D341Med (cell line): ENCODE results near the gene SLC15A1.
"Not testable (repeated sequence)": the region's sequence is repeated elsewhere in the genome, so short reads cannot be mapped to it uniquely, and the experiment has no call there.

ENCODE experiments used
- DNase-seq: peaks from one replicate; pipeline ENCODE4 v3.0.0; 2012; ENCODE audit warnings: low spot score

SLC15A1 gene

DNA sequence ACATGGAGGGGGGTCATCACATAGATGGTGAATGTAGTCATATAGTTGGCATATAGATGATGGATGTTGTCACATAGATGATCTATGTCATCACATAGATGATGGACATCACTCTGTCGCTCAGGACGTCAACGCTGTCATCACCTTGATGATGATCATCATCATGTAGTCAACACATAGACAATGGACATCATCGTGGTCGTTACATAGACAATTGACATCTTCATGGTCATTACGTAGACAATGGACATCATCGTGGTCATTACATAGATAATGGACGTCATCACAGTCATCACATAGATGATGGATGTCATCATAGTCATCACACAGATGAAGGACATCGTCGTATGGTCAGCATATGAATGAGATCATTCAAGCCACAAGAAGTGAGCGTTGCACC, 28.6 kb upstream of the SLC15A1 start:
- no peak for DNase-seq

DNA sequence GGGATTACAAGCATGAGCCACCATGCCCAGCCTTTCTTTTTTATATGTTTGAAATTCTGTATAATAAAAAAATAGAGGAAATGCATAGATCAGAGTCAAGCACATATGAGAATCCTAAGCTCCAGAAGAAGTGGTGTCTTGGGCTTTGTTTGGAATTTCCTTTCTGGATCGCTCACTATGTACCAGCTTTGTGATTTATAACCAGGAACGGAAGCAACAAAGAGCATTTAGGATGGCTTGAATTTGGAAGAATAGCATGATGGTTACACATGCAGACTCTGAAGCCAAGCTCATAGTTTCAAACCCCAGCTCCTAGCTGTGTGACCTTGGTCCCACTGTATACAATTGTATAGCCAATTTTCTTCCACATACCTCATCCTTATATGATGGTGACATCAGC, 28.0 kb upstream of the SLC15A1 start:
- DNase-seq: no peak

DNA sequence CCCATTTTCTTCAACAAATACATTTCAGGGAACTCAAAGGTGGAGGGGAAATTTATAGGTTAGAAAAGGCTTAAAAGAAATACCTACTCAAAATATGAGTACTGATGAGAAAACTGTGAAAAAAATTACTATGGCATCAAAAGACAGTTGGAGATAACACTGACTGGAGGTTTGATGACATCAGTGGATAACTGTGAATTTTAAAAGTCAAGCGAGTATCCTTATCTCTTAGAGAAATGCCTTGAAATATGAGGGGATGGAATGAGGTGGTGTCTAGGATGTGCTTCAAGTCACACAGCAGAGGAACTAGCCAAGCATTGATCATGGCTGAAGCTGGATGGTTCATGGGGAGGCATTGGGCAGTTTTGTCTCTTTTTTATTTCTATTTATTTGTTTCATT, 27.2 kb upstream of the SLC15A1 start:
- DNase-seq: no peak

DNA sequence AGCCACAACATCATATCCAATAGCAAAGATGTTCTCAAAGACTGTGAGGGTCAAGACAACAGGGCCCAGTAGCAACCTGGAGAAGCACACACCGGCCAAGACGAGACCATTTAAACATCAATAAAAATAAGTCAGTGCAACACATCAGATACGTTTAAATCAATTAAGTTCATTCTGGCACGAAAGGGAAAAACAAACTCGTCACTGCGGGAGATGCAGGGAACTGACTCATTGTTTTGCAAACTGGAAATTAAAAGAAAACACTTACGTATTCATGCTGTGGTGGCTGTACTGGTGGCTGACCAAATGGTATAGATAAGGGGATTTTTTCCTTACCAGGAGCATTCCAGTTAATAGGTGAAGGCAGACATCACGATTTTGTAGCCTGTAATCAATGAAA, 26.3 kb upstream of the SLC15A1 start:
- no peak for DNase-seq

DNA sequence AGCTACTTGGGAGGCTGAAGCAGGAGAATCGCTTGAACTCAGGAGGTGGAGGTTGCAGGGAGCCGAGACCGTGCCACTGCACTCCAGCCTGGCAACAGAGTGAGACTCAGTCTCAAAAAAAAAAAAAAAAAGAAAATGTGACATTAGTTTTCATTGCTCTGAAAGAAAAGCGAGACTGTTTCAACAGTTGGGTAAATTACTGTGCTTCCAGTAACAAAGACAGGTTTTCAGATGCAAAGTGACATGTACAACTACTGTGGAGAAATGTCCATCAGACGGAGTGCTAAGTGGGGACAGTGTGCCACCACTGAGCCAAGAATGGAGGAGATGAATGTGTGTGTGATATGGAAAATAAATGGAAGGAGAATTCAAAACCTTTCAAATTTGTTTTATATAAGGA, 24.2 kb upstream of the SLC15A1 start:
- no peak for DNase-seq

DNA sequence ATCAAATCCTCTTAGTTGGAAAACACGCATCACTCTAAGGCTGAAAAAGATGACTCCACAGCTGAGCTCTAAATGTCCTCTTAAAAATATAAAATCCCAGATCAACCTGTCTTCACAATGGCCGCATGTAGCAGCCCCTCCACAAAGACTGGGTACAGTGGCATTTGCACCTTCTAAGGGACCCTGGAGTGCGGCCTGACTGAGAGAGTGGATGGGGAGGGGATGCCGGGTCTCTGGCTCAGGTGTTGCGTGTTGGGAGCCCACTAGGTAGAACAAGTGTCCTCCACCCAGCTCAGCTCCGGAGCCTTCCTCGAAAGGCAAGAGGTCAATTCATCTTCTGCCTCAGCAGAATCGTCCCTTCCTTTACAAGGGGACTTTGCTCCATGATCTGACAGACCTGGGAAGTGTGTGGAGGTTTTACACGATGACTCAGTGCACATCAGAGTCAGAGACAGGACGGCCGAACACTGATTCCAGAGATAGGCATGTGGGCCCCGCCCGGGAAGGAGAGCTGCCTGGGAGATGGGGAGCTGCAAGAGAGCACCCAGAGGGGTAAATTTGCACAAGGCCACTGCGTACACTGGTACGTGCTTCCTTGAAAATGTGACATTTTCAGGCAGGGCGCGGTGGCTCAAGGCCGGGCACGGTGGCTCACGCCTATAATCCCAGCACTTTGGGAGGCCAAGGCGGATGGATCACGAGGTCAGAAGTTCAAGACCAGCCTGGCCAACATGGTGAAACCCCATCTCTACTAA, 23.5 kb upstream of the SLC15A1 start:
- DNase-seq: no peak

DNA sequence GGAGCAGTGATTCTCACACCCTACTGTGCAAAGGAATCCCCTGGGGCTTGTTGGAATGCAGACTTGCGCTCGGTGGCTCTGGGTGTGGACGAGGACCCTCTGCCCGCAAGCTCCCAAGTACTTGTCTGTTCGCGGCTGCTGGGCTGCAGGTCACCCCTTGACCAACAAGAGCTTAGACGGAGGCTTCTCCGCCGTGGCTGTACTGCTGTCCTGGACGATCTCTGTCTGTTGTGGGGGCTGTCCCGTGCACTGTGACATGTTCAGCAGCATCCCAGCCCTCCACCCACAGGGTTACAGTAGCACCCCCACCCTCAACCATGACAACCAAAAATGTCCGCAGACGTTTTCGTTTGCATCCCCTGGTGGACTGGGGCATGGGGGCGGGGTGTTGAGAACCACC, 22.9 kb upstream of the SLC15A1 start:
- no peak for DNase-seq

DNA sequence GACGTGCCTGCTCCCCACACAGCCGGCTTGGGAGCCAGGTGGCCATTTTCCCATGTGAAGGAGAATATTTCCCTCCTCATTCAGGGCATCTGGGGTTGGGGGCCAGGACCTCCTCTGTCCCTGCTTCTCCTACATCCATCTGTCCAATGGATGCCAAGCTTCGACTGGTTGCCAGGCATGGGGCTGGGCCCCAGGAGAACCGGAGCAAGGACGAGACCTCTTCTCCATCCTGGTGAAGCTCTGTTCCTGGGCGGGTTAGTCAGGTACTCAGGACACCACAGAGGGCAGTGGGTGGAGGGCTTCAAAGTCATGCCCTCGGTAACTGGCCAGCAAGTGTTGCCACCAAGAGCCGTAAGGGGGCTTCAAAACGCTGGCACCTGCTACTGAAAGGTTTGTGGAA, 22.3 kb upstream of the SLC15A1 start:
- no peak for DNase-seq

DNA sequence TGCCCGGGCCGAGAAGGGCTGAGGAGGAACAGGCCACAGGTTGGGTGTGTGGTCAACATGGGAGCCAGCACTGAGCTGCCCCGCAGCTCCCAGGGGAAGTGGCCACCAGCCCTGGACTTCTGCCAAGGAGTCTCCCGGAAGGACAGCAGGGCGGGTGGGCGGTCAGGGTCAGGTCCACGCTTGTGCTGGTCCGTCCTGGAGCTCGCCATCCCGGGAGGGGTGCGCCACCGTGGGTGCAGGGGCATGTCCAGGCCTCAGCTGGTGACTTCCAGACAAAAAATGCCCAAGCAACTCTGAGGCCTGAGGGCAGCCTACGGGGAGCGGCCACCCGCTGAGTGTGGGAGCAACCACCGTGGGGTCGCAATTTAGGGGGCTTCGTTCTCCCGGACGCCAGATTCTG, 21.4 kb upstream of the SLC15A1 start:
- DNase-seq: no peak

DNA sequence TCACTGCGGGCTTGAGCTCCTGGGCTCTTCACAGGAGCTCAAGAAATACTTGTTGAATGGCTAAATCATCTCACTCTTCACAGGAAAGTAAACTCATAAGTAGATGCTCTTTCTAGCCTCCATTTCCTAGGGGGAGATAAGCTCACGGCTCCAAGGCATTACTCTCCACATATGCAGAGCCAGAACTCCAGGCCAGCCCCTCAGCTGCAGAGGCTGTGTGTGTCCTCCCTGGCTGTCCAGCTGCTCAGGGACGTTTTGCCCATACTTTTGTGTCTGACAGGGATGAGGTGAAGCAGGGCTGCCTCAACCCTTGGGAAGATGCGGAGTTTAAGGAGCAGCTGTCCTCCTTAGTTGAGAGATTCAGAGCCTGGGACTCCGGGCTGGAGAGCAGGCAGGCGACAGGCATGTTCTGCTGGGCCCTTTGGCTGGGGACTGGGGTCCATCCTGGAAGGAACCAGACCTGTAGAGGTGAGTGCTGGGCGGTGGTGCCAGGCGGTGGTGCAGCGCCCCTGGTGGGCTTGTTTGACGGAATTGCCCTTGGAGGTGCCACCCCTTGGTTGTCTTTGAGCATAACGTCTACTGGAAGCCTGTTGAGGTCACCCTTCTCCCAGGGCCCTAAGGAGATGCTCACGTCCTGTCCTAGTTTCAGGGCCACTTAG, 20.5 kb upstream of the SLC15A1 start:
- no peak for DNase-seq

DNA sequence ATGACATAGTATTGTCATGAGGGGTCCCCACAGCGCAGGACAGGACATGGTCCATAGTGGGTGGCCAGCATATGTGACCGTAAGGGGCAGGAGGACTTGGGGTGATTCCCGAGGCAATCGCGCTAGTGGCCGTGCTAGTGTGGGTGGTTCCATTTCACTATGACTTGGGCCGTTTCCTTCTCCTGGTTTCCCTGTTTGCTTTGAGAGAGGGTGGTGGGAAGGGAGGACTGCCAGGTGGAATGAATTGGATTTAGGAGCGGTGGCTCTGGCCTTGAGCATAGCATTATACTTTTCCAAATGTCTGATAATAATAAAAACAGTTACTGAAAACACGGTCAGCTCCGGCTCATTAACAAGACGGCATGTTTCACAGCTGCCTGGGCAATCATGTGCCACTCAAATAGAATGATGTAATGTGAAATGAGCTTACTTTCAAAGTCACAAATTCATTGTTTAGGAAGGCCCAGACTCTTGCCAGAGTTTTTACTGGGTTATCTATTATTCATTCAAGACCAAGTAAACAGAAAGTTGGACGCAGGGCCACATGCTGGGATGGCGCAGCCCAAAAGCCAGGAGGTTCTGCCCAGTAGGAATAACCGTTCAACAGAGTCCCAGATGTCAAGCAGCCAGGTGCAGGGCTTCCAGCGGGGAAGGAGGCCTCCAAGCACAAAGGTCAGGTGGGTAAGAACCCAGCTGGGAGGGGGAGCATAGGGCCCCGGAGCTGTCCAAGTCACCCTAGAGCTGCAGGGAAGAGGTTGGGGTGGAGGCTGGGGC, 19.6 kb upstream of the SLC15A1 start:
- no peak for DNase-seq

DNA sequence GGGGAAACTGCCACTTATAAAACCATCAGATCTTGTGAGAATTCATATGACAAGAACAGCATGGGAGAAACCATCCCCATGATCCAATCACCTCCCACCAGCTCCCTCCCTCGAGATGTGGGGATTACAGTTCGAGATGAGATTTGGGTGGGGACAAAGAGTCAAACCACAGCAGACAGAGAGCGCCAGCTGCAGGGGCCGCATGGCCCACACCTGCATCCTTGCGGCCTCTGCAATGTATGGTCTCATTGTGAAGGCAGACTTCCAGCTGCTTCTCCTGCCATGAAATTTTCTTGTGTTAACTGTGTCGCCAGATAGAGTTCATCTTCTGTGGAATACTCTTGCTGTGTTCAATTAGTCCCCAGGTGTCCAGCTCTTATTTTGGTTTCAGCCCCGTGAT, 17.3 kb upstream of the SLC15A1 start:
- DNase-seq: no peak

DNA sequence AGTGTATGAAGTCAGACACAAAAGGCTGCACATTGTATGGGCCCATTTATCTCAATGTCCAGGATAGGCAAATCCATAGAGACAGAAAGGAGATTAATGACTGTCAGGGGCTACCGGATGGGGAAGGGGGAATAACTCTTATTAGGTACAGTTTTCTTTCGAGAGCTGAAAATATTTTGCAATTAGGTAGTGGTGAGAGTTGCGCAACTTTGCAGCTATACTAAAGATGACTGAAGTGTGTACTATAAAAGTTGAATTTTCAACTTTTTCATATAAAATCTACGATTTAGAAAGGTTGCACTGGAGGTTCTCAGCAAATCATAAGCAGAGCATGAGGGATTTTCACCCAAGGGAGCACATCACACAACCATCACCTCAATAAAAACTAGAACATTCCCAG, 16.1 kb upstream of the SLC15A1 start:
- DNase-seq: no peak

DNA sequence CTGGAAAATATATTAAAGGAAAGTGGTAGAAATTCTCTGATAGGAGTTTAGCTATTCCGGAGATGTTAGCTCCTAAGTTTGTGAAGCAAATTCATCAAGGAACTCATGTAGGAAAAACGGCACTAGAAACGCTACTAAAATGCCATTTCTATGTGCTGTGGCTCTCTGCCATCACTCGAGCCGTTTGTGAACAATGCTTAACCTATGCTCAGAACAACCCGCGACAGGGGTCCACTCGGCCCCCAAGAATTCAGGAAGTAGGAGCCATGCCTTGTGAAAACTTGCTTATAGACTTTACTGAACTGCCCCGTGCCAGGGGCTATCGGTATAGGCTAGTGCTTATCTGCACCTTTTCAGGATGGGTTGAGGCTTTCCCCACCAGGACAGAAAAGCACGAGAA, 14.2 kb upstream of the SLC15A1 start:
- no peak for DNase-seq

DNA sequence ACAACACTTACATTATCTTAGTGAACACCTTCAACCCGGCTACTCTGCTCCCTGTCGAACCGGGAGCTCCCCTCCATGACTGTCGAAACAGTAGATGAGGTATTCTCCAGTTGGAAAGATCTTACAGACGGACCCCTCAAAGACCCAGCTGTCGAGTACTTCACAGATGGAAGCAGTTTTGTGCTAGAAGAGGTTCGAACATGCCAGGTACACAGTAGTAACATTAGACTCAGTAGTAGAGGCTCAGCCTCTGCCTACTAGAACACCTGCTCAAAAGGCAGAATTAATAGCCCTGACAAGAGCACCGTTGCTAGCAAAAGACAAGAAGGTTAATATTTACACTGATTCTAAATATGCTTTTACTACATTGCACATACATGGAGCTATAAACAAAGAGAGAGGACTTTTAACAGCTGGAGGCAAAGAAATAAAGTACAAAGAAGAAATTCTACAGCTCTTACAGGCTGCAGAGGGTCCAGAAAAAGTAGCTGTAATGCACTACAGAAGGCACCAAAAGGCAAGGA, 13.6 kb upstream of the SLC15A1 start:
- no peak for DNase-seq

DNA sequence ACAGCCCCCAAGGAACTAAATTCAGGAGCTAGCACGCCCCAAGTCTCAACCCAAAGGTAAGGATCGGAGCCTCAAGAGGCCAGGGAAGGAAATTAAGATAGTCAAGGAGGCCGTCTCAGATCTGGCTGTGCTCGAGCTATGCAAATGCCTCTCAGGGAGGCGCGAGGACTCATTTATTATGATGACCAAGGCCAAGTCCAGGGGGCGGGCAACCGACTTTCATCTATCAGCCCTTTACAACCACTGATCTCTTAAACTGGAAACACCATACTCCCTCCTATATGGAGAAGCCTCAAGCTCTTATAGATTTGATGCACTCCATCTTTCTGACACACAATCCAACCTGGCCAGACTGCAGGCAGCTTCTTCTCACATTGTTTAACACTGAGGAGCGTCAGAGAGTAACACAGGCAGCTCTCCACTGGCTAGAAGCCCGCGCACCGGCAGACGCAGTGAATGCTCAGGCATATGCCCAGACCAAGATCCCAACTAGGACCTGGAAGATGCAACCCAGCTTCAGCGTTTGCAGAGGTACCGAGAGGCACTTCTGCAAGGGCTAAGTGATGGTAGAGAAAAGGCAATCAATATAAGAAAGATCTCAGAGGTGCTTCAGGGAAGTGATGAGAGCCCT, 9.6 kb upstream of the SLC15A1 start:
- no peak for DNase-seq

DNA sequence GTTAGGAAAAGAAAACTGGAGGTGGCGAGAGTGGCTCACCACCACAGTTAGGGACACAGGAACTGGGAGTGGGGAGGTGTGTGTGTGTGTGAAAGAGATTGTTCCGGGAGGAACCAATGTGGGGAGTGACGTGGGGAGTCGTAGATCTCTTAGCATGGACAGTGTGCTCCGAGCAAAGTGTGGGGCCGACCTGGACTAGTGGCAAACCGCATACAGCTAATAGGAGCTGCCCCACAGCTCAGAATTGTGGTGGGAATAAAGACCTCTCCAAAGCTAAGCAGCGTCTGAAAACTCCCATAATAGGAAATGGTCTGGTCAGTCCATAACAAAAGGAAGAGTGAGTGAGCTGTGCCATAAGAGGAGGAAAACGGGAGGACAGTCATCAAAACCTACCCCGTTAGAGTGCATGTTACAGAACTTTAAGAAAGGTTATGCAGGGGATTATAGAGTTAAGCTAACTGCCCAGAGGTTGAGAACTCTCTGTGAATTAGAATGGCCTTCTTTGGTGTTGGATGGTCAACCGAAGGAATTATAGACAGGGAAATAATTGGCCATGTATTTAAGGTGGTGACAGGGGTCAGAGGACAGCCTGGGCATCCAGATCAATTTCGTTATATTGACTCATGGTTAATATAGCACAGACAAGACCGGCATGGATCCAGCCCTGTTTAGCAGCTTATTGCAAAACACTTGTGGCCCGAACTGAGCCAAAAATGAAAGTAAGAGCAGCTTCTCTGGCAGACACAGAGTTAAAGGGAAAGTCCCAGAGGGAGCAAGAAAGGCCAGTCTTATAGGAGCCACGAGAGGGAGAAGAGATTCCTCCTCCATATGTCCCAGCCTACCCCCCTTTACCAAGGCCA, 8.9 kb upstream of the SLC15A1 start:
- DNase-seq: no peak

DNA sequence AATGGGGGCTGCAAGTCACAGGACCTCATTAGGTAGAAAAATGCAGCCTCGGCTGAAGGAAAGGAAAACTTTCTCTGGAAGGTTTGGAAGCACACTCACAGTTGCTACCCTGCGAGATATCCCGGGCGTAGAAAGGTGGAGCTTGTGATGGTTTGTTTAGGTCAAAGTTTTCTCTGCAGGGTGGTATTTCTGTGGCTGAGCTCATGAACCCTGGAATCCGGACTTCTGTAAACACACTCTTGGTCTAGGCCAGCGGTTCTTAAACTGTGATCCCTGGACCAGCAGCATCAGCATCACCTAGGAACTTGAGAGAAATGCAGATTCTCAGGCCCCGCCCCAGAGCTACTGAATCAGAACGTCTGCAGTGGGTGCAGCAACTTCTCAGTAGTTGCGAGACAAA, 3.3 kb upstream of the SLC15A1 start:
- DNase-seq: no peak

DNA sequence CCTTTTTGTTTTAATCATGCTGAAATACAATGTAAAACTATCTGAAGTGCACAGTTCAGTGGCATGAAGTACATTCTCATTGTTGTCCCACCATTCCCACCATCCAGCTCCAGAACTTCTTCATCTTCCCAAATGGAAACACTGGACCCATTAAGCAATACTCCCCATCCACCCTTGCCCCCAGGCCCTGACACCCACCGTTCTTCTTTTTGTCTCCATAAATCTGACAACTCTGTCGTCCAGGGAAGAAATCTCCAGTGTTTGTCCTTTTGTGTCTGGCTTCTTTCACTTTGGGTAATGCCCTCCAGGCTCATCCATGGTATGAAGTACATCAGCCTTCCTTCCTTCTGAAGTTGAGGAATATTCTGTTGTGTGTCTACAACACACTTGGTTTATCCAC, 2.6 kb upstream of the SLC15A1 start:
- DNase-seq: no peak

DNA sequence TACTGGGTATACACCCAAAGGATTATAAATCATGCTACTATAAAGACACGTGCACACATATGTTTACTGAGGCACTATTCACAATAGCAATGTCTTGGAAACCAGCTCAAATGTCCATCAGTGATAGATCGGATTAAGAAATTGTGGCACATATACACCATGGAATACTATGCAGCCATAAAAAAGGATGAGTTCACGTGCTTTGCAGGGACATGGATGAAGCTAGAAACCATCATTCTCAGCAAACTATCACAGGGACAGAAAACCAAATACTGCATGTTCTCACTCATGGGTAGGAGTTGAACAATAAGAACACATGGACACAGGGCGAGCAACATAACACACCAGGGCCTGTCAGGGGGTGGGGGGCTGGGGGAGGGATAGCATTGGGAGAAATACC, 2.0 kb upstream of the SLC15A1 start:
- not testable (repeated sequence) for DNase-seq

DNA sequence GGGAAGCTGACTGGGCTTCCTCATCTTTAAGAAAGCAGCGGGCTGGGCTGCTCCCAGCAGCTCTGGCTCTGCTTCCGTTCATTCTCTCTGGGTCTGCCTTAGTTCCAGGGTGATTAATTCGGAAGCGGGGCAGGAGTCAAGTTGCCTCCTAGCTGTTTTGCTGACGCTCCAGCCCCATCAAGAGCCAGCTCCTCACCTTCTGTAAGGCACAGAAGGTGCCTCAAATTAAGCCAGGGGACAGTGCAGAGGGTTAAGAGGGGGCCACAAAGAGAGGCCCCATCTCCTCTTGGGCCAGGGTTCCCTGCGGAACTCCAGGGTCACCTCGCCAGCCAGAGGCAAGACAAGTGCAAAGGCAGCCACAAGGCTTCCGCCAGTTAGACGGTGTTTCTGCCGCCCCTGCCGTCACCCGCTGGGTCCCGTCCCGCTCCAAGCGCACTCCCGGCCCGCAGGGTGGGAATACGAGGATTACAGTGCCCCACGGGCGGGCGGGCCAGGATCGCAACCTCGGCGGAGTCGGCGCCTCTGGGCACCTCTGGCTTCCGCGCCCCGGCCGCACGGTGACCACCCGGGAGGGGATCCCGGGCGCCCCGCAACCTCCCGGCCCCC, 508 bp downstream of the SLC15A1 start:
- peak; percentile 47 for DNase-seq
